ENCODE results near the gene ANO10.

DNA sequence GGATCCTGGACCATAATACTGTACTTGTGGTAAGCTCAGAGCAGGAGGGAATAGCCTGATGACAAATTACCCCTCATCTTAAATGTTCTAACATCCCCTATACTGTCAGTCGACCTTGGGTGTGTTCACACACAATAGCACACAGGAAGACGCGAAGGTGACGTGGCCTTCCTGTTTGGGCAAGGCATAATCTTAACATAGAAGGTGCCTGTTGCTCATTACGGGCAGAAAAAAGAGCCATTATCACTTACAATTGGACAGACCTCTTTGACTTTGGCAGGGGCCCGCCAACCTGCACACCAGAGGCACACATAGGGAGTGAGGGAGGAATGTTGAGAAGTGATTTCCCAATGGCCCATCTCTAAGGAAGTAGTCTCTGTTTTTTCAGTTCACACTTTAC, 144.2 kb downstream of the ANO10 start:
- no peak for TF ChIP-seq EP300 (IDR thresholded peaks at IDR 0.05)
- TF ChIP-seq POLR2AphosphoS5 (IDR thresholded peaks at IDR 0.05), result no peak

Data from suprapubic skin (tissue), 4 donors.